ENCODE measurements around the gene C1orf115. TPM values are rescaled to one million over a fixed set of nuclear protein-coding genes. Genes with fewer than 3 reads are reported as not detected.
A peak's percentile ranks its signal among the peaks of the same experiment; 100 is the strongest.
"Not testable (repeated sequence)": the region's sequence is repeated elsewhere in the genome, so short reads cannot be mapped to it uniquely, and the experiment has no call there.

C1orf115 gene
- total RNA-seq, 4 donors from 2014 or later, result 10.8 to 24.0 (median 12.4) TPM

- Histone ChIP-seq H3K4me3 (no peak overlapping the region), H3K36me3 (no peaks in the 10 kb centered on the region), H3K9me3 (no peaks in the 10 kb centered on the region), H3K4me1 (no peaks in the 10 kb centered on the region), H3K27me3 (no peaks in the 10 kb centered on the region), H3K27ac (replicated peaks in 1 of 4) (no peak overlapping the region)
- DNase-seq (ENCODE audit: extremely low spot score), result peak; percentile 47
- intact Hi-C loops (cut with DNase I), result no loop called here
- 89% methylated on average over 17 of the region's 20 CpGs for WGBS
- TF ChIP-seq POLR2AphosphoS5 (IDR thresholded peaks at IDR 0.05), result no peak
- no peak for TF ChIP-seq POLR2A (IDR thresholded peaks at IDR 0.05; ENCODE audit: low read depth)
- no peak for TF ChIP-seq EP300 (IDR thresholded peaks at IDR 0.05)
- TF ChIP-seq CTCF (IDR thresholded peaks at IDR 0.05), result no peak
Measured at GRCh38 chr1:220717800-220718640, 27.9 kb downstream of the C1orf115 start.

- intact Hi-C loops (cut with DNase I); H3K4me1 ChIP-seq; H3K9me3 ChIP-seq; H3K27me3 ChIP-seq; DNase-seq (ENCODE audit: extremely low spot score); H3K4me3 ChIP-seq; H3K36me3 ChIP-seq; H3K27ac ChIP-seq (replicated peaks in 1 of 4): not testable (repeated sequence)
- WGBS, result 82% methylated on average over 7 of the region's 7 CpGs
Measured at GRCh38 chr1:220721266-220721665, 31.1 kb downstream of the C1orf115 start.

DNA sequence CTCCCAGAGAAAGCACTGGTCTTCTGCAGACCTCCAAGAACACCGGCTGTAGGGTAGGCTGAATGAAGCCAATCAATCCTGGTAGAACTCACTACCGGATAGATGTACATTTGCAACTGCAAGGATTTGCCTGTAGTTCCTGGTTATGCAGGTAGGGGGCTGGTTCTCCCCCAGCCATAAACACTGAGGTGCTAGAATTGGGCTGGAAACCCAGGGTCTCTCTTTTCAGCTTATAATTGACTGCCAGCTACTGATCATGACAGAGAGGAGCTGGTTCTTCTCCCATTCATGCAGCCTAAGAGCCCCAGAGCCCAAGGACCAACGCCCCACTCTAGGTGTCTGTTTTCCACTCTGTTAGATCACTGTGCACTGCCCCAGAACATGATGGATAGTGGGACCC is 36.5 kb downstream of the C1orf115 start:
- Histone ChIP-seq H3K9me3 (no peaks in the 10 kb centered on the region), H3K36me3 (no peaks in the 10 kb centered on the region), H3K4me1 (no peaks in the 10 kb centered on the region), H3K4me3 (no peak overlapping the region), H3K27me3 (no peaks in the 10 kb centered on the region), H3K27ac (replicated peaks in 1 of 4) (no peak overlapping the region)
- intact Hi-C loops (cut with DNase I), result no loop called here
- no peak for TF ChIP-seq POLR2AphosphoS5 (IDR thresholded peaks at IDR 0.05)
- TF ChIP-seq CTCF (IDR thresholded peaks at IDR 0.05), result peak in 2 of 3 experiments; percentile 5 to 18
- WGBS, result 80% methylated on average over 3 of the region's 3 CpGs
- no peak for DNase-seq (ENCODE audit: extremely low spot score)

DNA sequence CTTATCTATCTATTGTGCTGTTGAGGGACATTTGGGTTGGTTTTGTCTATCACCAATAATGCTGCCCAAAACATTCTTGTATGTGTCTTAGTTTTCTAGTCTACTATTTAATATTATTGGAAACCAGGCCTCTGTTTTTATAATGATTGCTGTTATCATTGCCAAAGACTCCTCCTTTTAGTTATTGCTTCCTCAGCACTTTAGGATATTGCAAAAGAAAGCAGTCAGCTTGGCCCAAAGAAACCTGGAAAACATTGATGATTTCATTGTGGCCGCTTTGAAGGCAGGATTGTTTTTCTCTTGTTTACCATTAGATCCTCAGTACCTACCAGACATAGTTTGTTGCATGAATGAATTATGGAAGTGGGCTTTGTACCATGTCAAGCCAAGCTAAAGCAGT is 37.4 kb downstream of the C1orf115 start:
- Histone ChIP-seq H3K4me3 (no peak overlapping the region), H3K27ac (replicated peaks in 1 of 4) (no peak overlapping the region), H3K9me3 (no peaks in the 10 kb centered on the region), H3K36me3 (no peaks in the 10 kb centered on the region), H3K27me3 (no peaks in the 10 kb centered on the region), H3K4me1 (peaks cover 0 to 5% (median 3%) of the 10 kb centered on the region in 4 donors)
- WGBS, result 83% methylated on average over 1 of the region's 1 CpG
- no peak for TF ChIP-seq EP300 (IDR thresholded peaks at IDR 0.05)
- no peak for TF ChIP-seq POLR2AphosphoS5 (IDR thresholded peaks at IDR 0.05)
- no peak for TF ChIP-seq POLR2A (IDR thresholded peaks at IDR 0.05; ENCODE audit: low read depth)
- TF ChIP-seq CTCF (IDR thresholded peaks at IDR 0.05), result no peak
- intact Hi-C loops (cut with DNase I), result no loop called here
- DNase-seq (ENCODE audit: extremely low spot score), result no peak

DNA sequence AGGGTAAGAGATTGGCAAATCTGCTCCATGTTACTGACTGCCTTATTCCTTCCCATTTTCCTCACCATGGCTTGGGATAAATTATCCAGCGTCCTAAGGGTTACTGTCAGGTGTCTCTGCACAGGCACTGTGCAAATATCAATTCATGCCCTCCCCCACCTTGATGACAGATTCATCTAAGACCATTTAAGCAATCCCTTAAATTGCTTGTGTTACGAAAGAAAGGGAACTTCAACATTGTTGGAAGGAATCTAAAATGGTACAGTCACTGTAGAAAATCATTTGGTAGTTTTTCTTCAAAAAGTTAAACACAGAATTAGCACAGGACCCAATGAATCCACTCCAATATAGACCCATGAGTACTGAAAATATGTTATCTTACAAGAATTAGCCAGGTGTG is 40.3 kb downstream of the C1orf115 start:
- 83% methylated on average over 2 of the region's 2 CpGs for WGBS
- peaks cover 0 to 22% (median 16%) of the 10 kb centered on the region in 4 donors for H3K4me1 ChIP-seq
- no peaks in the 10 kb centered on the region for H3K36me3 ChIP-seq
- H3K27me3 ChIP-seq, result no peaks in the 10 kb centered on the region
- DNase-seq (ENCODE audit: extremely low spot score), result no peak
- no peak overlapping the region for H3K27ac ChIP-seq (replicated peaks in 1 of 4)
- intact Hi-C loops (cut with DNase I), result no loop called here
- no peak overlapping the region for H3K4me3 ChIP-seq
- TF ChIP-seq EP300 (IDR thresholded peaks at IDR 0.05) (no peak), POLR2AphosphoS5 (IDR thresholded peaks at IDR 0.05) (no peak), CTCF (IDR thresholded peaks at IDR 0.05) (no peak), POLR2A (IDR thresholded peaks at IDR 0.05; ENCODE audit: low read depth) (no peak)
- H3K9me3 ChIP-seq, result no peaks in the 10 kb centered on the region

Measured in esophagus muscularis mucosa (tissue), 4 donors.